MCF 10A (cell line): ENCODE results near the gene SNX17. TPM values are rescaled to one million over a fixed set of nuclear protein-coding genes. Genes with fewer than 3 reads are reported as not detected.

Experiments used
- BruUV-seq: library from RNA; stranded (reverse); fragments of 400-500 nt; replicated peaks from 2 replicates; lab custom pipeline; 2021; lab: Mats Ljungman, UMichigan
- CTCF ChIA-PET: fragments of 300-600 bp; sonication (Branson Sonifier 250); formaldehyde crosslinking; extraction: SDS; loops from one replicate; lab custom pipeline; 2021; ENCODE audit warnings: antibody characterized with exemption, inconsistent platforms; lab: Yijun Ruan, JAX
- POLR2A ChIA-PET: fragments of 300-600, 350-650 bp; sonication (Branson Sonifier 250); formaldehyde crosslinking; extraction: SDS; loops from one replicate; lab custom pipeline; 2020; ENCODE audit warnings: antibody characterized with exemption, inconsistent platforms; lab: Yijun Ruan, JAX
- DNase-seq: peaks from one replicate; pipeline ENCODE4 v3.0.0-alpha.2; 2018; ENCODE audit not compliant: unreplicated experiment
- H3K27ac Mint-ChIP-seq: one replicate; pipeline ENCODE4 v1.8.0; 2022; ENCODE audit warnings: mild to moderate bottlenecking, low read depth, mixed read lengths; ENCODE audit not compliant: unreplicated experiment
- H3K27me3 Mint-ChIP-seq: one replicate; pipeline ENCODE4 v1.8.0; 2022; ENCODE audit warnings: mixed read lengths; ENCODE audit not compliant: insufficient read depth, unreplicated experiment
- H3K36me3 Mint-ChIP-seq: one replicate; pipeline ENCODE4 v1.8.0; 2022; ENCODE audit warnings: mild to moderate bottlenecking, moderate library complexity, mixed read lengths; ENCODE audit not compliant: insufficient read depth, unreplicated experiment
- H3K4me1 Mint-ChIP-seq: one replicate; pipeline ENCODE4 v1.8.0; 2022; ENCODE audit warnings: mixed read lengths; ENCODE audit not compliant: insufficient read depth, unreplicated experiment
- H3K4me3 Mint-ChIP-seq: one replicate; pipeline ENCODE4 v1.8.0; 2022; ENCODE audit warnings: mild to moderate bottlenecking, moderate library complexity, mixed read lengths; ENCODE audit not compliant: unreplicated experiment
- H3K9me3 Mint-ChIP-seq: one replicate; pipeline ENCODE4 v1.8.0; 2022; ENCODE audit warnings: mixed read lengths; ENCODE audit not compliant: unreplicated experiment
- intact Hi-C: fragments of 100-400 bp; cut with micrococcal nuclease; formaldehyde crosslinking; loops from 2 replicates; pipeline ENCODE4 v1.14.1; 2022
- total RNA-seq: library from RNA; stranded (reverse); gene quantifications from 2 replicates; pipeline ENCODE4 v1.2.3, GENCODE V29; 2022
- TF ChIP-seq, protein P1 (sequence below): fragments of 200-600 bp; IDR thresholded peaks from one replicate; pipeline ENCODE4 v1.8.0; 2022; ENCODE audit warnings: antibody characterized with exemption, mild to moderate bottlenecking; ENCODE audit not compliant: unreplicated experiment

Gene SNX17
- total RNA-seq, 1 experiment from 2014 or later, result 125 TPM

DNA sequence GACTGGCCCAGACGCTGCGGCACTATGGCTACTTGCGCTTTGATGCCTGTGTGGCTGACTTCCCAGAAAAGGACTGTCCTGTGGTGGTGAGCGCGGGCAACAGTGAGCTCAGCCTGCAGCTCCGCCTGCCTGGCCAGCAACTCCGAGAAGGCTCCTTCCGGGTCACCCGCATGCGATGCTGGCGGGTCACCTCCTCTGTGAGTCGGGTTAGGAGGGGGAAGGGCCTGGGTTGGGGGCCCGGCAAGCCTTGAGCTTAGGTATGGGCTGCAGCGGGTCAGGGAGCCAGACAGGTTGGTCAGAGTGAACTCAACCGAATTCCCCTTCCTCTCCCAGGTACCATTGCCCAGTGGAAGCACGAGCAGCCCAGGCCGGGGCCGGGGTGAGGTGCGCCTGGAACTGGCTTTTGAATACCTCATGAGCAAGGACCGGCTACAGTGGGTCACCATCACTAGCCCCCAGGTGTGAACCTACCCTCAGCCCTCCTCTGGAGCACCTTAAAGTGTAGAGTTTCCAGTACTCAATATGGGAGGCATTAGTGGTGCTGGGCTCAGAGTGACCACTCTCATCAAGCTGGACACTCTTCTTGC is 5.2 kb downstream of the SNX17 start:
- Mint-ChIP-seq H3K27me3 (no peaks in the 10 kb centered on the region), H3K4me3 (no peak overlapping the region), H3K4me1 (peaks cover 18% of the 10 kb centered on the region), H3K27ac (no peak overlapping the region), H3K36me3 (peaks cover 85% of the 10 kb centered on the region), H3K9me3 (no peaks in the 10 kb centered on the region)
- no peak for DNase-seq
- no TSS peak for BruUV-seq
- TF ChIP-seq, protein P1, sequence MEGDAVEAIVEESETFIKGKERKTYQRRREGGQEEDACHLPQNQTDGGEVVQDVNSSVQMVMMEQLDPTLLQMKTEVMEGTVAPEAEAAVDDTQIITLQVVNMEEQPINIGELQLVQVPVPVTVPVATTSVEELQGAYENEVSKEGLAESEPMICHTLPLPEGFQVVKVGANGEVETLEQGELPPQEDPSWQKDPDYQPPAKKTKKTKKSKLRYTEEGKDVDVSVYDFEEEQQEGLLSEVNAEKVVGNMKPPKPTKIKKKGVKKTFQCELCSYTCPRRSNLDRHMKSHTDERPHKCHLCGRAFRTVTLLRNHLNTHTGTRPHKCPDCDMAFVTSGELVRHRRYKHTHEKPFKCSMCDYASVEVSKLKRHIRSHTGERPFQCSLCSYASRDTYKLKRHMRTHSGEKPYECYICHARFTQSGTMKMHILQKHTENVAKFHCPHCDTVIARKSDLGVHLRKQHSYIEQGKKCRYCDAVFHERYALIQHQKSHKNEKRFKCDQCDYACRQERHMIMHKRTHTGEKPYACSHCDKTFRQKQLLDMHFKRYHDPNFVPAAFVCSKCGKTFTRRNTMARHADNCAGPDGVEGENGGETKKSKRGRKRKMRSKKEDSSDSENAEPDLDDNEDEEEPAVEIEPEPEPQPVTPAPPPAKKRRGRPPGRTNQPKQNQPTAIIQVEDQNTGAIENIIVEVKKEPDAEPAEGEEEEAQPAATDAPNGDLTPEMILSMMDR, result no peak
- intact Hi-C loops, result no loop called here
- CTCF ChIA-PET, result interaction anchor here (0.6 to 1.2 kb wide), 3 partner anchors 9 to 170 kb away, joined by 3 to 4 read pairs (median 3); no protein-coding TSS in a partner anchor
- POLR2A ChIA-PET, result interaction anchor here (0.6 to 1.4 kb wide), 2 partner anchors 19 to 884 kb away, joined by 3 to 5 read pairs; partner anchors contain the start of gene GTF3C2

DNA sequence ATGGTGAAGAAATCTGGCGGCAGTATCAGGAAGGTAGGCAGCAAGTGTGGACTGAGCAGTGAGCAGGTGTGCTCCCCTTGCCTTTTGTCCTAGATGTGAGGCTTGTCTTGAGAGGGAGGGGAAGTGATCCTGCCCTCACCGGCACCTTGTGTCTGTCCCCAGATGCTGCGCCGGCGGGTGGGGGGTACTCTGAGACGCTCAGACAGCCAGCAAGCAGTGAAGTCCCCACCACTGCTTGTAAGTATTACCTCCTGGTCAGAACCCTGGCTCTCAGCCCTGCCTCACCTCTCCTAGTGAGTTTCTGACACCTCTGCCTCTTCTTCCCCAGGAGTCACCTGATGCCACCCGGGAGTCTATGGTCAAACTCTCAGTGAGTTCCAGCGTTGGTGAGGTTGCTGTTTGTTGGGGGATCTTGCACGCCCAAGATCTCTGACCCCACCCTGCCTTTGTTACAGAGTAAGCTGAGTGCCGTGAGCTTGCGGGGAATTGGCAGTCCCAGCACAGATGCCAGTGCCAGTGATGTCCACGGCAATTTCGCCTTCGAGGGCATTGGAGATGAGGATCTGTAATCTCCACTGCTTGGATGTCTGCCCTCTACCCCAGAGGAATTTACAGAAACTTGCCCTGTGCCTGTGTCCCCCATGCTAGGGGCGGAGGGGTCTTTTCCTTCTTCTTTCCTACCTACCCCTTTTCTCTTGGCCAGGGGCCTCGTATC is 5.9 kb downstream of the SNX17 start:
- H3K4me1 Mint-ChIP-seq, result peaks cover 19% of the 10 kb centered on the region
- DNase-seq, result no peak
- H3K27me3 Mint-ChIP-seq, result no peaks in the 10 kb centered on the region
- H3K9me3 Mint-ChIP-seq, result no peaks in the 10 kb centered on the region
- ChIA-PET POLR2A (no interaction called here), CTCF (no interaction called here)
- TF ChIP-seq, protein P1, result no peak
- intact Hi-C loops, result no loop called here
- TSS peak; percentile 3 for BruUV-seq
- H3K36me3 Mint-ChIP-seq, result peaks cover 89% of the 10 kb centered on the region
- H3K27ac Mint-ChIP-seq, result no peak overlapping the region
- H3K4me3 Mint-ChIP-seq, result no peak overlapping the region

DNA sequence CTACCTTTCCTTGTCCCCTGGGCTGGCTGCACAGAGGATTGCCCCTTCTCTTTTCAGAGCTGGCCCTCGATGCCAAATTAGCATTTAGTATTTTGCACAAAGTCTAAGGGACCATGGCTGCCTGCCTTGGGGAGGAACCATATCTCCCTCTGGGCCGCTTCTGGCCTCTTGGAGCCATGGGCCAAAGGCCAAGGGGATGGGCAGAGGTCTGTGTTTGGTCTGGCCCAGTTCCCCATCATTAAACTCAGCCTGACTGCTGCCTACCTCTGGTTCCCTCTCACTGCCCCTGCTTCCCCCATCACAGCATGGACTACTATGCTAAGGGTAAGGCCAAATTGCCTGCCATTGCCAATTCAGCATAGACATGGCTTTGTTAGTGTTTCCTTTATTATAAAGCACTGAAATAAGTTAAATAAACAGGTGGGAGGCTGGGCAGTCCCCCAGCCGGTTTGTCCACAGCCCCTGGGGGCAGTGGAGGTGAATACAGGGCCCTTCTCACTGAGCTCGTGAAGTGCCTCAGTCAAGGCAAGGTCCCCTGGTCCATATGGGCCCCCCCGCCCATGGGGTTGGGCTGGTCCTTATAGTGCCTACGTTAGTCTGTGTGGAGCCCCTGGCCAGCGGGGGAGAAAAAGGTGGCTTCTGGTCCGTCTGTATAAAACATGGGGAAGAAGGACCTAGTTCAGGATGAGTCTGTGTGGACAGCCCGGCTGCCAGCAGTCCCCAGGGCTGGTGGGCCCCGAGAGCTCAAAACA is 6.6 kb downstream of the SNX17 start:
- peaks cover 24% of the 10 kb centered on the region for H3K4me1 Mint-ChIP-seq
- ChIA-PET POLR2A (interaction anchor here (5.4 to 5.6 kb wide), 2 partner anchors 7 to 55 kb away, joined by 52 to 114 read pairs; partner anchors contain the start of genes EIF2B4, MPV17 and SNX17), CTCF (no interaction called here)
- H3K36me3 Mint-ChIP-seq, result peaks cover 86% of the 10 kb centered on the region
- no peak for DNase-seq
- no TSS peak for BruUV-seq
- no peaks in the 10 kb centered on the region for H3K9me3 Mint-ChIP-seq
- no peaks in the 10 kb centered on the region for H3K27me3 Mint-ChIP-seq
- peak overlapping the region; percentile 63 for H3K27ac Mint-ChIP-seq
- TF ChIP-seq, protein P1, result no peak
- no peak overlapping the region for H3K4me3 Mint-ChIP-seq
- intact Hi-C loops, result no loop called here
